Bronchial epithelial cell (primary cell): Measurements from ENCODE around the gene VWA2. TPM values are rescaled to one million over a fixed set of nuclear protein-coding genes. Genes with fewer than 3 reads are reported as not detected.
A peak's percentile ranks its signal among the peaks of the same experiment; 100 is the strongest.

Experiments used
- DNase-seq: peaks from one replicate; pipeline ENCODE4 v3.0.0-alpha.2; 2010; ENCODE audit warnings: low read depth
- FAIRE-seq: peaks from 2 replicates; lab custom pipeline; 2011; peaks lifted over from hg19 to GRCh38; lab: Jason Lieb, UNC
- H3K27me3 ChIP-seq: 2 replicates; pipeline ENCODE4 v1.5.1; 2011; ENCODE audit warnings: low read length; ENCODE audit not compliant: control insufficient read depth, insufficient read depth
- H3K36me3 ChIP-seq: 2 replicates; pipeline ENCODE4 v1.5.1; 2011; ENCODE audit warnings: low read length; ENCODE audit not compliant: control insufficient read depth, insufficient read depth
- H3K4me3 ChIP-seq: 2 replicates; pipeline ENCODE4 v1.5.1; 2011; ENCODE audit warnings: mild to moderate bottlenecking, low read depth, low read length, control low read depth
- total RNA-seq: library from RNA; depleted of rRNA; stranded (reverse); fragments of >200 nt; gene quantifications from 2 replicates; pipeline ENCODE4 v1.2.1, GENCODE V29; 2014
- TF ChIP-seq, protein P1 (sequence below): IDR thresholded peaks from 2 replicates; pipeline ENCODE4 v1.5.1; 2011; ENCODE audit warnings: mild to moderate bottlenecking, moderate library complexity, low read length, control low read depth, inconsistent platforms; ENCODE audit not compliant: insufficient read depth, severe bottlenecking

VWA2 gene
- total RNA-seq, 1 donor from 2014 or later = 3.9 TPM

GRCh38 chr10:114303556-114303955 lies 64.5 kb downstream of the VWA2 start:
- no peak for FAIRE-seq

GRCh38 chr10:114304017-114304570 lies 65.0 kb downstream of the VWA2 start:
- no peak overlapping the region for H3K4me3 ChIP-seq
- FAIRE-seq = peak; percentile 89
- TF ChIP-seq, protein P1, sequence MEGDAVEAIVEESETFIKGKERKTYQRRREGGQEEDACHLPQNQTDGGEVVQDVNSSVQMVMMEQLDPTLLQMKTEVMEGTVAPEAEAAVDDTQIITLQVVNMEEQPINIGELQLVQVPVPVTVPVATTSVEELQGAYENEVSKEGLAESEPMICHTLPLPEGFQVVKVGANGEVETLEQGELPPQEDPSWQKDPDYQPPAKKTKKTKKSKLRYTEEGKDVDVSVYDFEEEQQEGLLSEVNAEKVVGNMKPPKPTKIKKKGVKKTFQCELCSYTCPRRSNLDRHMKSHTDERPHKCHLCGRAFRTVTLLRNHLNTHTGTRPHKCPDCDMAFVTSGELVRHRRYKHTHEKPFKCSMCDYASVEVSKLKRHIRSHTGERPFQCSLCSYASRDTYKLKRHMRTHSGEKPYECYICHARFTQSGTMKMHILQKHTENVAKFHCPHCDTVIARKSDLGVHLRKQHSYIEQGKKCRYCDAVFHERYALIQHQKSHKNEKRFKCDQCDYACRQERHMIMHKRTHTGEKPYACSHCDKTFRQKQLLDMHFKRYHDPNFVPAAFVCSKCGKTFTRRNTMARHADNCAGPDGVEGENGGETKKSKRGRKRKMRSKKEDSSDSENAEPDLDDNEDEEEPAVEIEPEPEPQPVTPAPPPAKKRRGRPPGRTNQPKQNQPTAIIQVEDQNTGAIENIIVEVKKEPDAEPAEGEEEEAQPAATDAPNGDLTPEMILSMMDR = peak; percentile 77
- H3K27me3 ChIP-seq = no peaks in the 10 kb centered on the region
- peaks cover 2% of the 10 kb centered on the region for H3K36me3 ChIP-seq
- DNase-seq = peak; percentile 81

More at GRCh38 chr10:114303556-114303955, 64.5 kb downstream of the VWA2 start:
- no peaks in the 10 kb centered on the region for H3K27me3 ChIP-seq
- peaks cover 2% of the 10 kb centered on the region for H3K36me3 ChIP-seq
- DNase-seq = no peak
- H3K4me3 ChIP-seq = no peak overlapping the region
- TF ChIP-seq, protein P1 = no peak

DNA sequence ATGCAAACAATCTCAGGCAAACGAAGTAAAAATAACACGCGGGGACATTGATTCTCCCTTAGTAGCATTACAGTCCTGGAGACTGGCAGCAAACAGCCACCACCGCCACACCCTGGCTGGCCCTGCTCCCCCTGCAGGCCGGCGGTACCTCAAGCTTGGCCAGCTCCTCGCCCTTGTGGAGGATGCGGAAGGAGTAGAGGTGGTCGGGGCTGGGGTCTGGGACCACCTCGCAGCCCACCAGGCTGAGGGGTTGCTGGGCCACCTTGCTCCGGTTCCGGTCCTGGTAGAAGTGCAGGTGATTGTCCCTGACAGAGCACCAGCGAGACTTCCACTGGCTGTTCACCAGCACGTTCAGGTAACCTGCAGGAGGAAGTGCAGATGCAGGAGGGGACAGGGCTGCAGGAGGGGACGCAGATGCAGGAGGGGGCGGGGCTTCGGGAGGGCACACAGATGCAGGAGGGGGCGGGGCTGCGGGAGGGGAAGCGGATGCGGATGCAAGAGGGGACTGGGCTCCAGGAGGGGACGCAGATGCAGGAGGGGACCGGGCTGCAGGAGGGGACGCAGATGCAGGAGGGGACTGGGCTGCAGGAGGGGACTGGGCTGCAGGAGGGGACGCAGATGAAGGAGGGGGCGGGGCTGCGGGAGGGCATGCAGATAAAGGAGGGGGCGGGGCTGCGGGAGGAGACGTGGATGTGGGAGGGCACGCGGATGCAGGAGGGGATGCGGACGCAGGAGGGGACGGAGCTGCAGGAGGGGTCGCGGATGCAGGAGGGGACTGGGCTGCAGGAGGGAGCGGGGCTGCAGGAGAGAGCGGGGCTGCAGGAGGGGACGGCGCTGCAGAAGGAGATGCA lies 65.7 kb downstream of the VWA2 start:
- no peak for FAIRE-seq
- Histone ChIP-seq H3K27me3 (no peaks in the 10 kb centered on the region), H3K4me3 (no peak overlapping the region), H3K36me3 (peaks cover 2% of the 10 kb centered on the region)
- no peak for DNase-seq
- TF ChIP-seq, protein P1 = peak; percentile 83

- no peaks in the 10 kb centered on the region for H3K27me3 ChIP-seq
- FAIRE-seq = no peak
- no peaks in the 10 kb centered on the region for H3K36me3 ChIP-seq
- TF ChIP-seq, protein P1 = no peak
- no peak overlapping the region for H3K4me3 ChIP-seq
- no peak for DNase-seq
These were observed 66.5 kb downstream of the VWA2 start for GRCh38 chr10:114305521-114305925.

DNA sequence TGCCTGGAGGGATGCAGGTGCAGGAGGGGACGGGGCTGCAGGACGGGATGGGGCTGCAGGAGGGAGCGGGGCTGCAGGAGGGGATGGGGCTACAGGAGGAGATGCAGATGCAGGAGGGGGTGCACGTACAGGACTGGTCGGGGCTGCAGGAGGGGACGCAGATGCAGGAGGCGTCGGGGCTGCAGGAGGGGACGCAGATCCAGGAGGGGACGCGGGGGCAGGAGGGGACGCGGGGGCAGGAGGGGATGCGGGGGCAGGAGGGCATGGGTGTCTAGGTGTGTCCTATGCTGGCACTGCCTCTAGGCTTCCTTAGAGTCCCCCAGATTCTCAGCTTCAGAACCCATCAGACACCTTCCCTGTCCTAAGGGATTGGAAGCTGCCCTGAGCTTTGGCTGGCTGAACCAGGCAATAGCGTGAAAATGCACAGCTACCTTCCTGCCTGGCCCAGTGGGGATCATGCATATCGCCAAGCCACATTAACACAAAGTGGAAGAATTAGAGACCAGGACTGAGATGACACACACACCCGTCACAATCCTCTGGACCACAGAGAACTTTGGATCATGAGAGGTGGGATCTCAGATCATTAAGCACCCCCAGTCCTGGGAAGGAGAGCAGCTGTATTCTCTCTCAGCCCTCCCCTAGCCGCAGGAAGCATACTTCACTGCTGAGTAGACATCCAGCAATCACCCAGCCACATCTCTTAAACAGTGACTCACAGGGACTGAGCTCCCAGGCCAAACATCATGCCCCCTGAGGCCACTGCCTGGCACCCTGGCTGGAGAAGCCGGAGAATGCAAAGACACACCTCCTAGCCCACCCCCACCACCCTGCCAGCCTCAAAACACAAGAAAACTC lies 67.3 kb downstream of the VWA2 start:
- DNase-seq (peak; percentile 94), FAIRE-seq (no peak)
- TF ChIP-seq, protein P1 = no peak
- Histone ChIP-seq H3K27me3 (no peaks in the 10 kb centered on the region), H3K4me3 (no peak overlapping the region), H3K36me3 (no peaks in the 10 kb centered on the region)
